ENCODE results near the gene BMP6.
"Not testable (repeated sequence)": the region's sequence is repeated elsewhere in the genome, so short reads cannot be mapped to it uniquely, and the experiment has no call there.

BMP6 gene

GRCh38 chr6:7794509-7794908 is 68.6 kb downstream of the BMP6 start:
- no peak for DNase-seq (ENCODE audit: low read depth)

- DNase-seq (ENCODE audit: low read depth) = no peak
These were observed 71.5 kb downstream of the BMP6 start for GRCh38 chr6:7797386-7797785.

GRCh38 chr6:7798751-7799150 is 72.9 kb downstream of the BMP6 start:
- no peak for DNase-seq (ENCODE audit: low read depth)

- DNase-seq (ENCODE audit: low read depth) = no peak
These were observed 76.8 kb downstream of the BMP6 start for GRCh38 chr6:7802662-7803061.

GRCh38 chr6:7803214-7803613 is 77.3 kb downstream of the BMP6 start:
- no peak for DNase-seq (ENCODE audit: low read depth)

- no peak for DNase-seq (ENCODE audit: low read depth)
These were observed 79.4 kb downstream of the BMP6 start for GRCh38 chr6:7805078-7805849.

- DNase-seq (ENCODE audit: low read depth) = no peak
These were observed 79.9 kb downstream of the BMP6 start for GRCh38 chr6:7805850-7806214.

GRCh38 chr6:7806711-7807110 is 80.8 kb downstream of the BMP6 start:
- no peak for DNase-seq (ENCODE audit: low read depth)

GRCh38 chr6:7809346-7809745 is 83.4 kb downstream of the BMP6 start:
- DNase-seq (ENCODE audit: low read depth) = no peak

GRCh38 chr6:7811441-7811840 is 85.5 kb downstream of the BMP6 start:
- DNase-seq (ENCODE audit: low read depth) = peak; percentile 80

GRCh38 chr6:7812623-7813022 is 86.7 kb downstream of the BMP6 start:
- no peak for DNase-seq (ENCODE audit: low read depth)

GRCh38 chr6:7813193-7813592 is 87.3 kb downstream of the BMP6 start:
- DNase-seq (ENCODE audit: low read depth) = no peak

GRCh38 chr6:7813704-7814103 is 87.8 kb downstream of the BMP6 start:
- no peak for DNase-seq (ENCODE audit: low read depth)

GRCh38 chr6:7815716-7816115 is 89.8 kb downstream of the BMP6 start:
- DNase-seq (ENCODE audit: low read depth) = no peak

GRCh38 chr6:7817184-7817583 is 91.3 kb downstream of the BMP6 start:
- not testable (repeated sequence) for DNase-seq (ENCODE audit: low read depth)

- no peak for DNase-seq (ENCODE audit: low read depth)
These were observed 92.6 kb downstream of the BMP6 start for GRCh38 chr6:7818257-7819214.

GRCh38 chr6:7819431-7820015 is 93.6 kb downstream of the BMP6 start:
- DNase-seq (ENCODE audit: low read depth) = peak; percentile 23

GRCh38 chr6:7820288-7820835 is 94.5 kb downstream of the BMP6 start:
- DNase-seq (ENCODE audit: low read depth) = no peak

- DNase-seq (ENCODE audit: low read depth) = no peak
These were observed 95.5 kb downstream of the BMP6 start for GRCh38 chr6:7821426-7821825.

- no peak for DNase-seq (ENCODE audit: low read depth)
These were observed 97.7 kb downstream of the BMP6 start for GRCh38 chr6:7823552-7823951.

- DNase-seq (ENCODE audit: low read depth) = no peak
These were observed 100.1 kb downstream of the BMP6 start for GRCh38 chr6:7825986-7826385.

- peak; percentile 38 for DNase-seq (ENCODE audit: low read depth)
These were observed 101.2 kb downstream of the BMP6 start for GRCh38 chr6:7827142-7827541.

GRCh38 chr6:7828124-7828523 is 102.2 kb downstream of the BMP6 start:
- no peak for DNase-seq (ENCODE audit: low read depth)

Measured in fibroblast of gingiva (primary cell).